ENCODE data around the gene OSBPL1A. TPM values are rescaled to one million over a fixed set of nuclear protein-coding genes. Genes with fewer than 3 reads are reported as not detected.

Gene OSBPL1A
- total RNA-seq, 6 experiments from 2014 or later: 6.2 to 16.3 (median 13.7) TPM

DNA sequence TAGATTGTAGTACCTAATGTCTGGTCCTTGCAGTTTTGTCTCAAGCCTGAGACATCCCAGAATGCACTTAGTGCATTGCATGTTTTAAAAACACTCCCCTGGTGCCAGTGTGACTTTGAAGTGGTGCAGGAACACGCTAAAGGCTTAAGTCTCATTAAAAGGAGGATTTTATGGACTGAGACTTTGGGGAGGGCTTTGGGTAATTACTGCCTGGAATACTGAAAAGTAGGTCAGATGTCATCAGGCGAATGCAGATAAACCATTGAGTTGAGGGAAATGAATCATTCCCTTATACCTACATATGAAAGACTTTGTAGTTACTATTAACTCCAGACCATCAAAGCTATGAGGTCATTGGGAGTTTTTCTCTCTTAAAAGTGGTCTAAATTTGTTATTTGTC, 3.0 kb upstream of the OSBPL1A start:
- peaks cover 22% of the 10 kb centered on the region for H3K4me1 Mint-ChIP-seq (ENCODE audit: low read depth)
- no peak overlapping the region for H3K27ac Mint-ChIP-seq
- peaks cover 2% of the 10 kb centered on the region for H3K27me3 Mint-ChIP-seq (ENCODE audit: insufficient read depth)
- no peaks in the 10 kb centered on the region for H3K9me3 Mint-ChIP-seq
- no peaks in the 10 kb centered on the region for H3K36me3 Mint-ChIP-seq (ENCODE audit: low read depth)
- TF ChIP-seq, protein P1, sequence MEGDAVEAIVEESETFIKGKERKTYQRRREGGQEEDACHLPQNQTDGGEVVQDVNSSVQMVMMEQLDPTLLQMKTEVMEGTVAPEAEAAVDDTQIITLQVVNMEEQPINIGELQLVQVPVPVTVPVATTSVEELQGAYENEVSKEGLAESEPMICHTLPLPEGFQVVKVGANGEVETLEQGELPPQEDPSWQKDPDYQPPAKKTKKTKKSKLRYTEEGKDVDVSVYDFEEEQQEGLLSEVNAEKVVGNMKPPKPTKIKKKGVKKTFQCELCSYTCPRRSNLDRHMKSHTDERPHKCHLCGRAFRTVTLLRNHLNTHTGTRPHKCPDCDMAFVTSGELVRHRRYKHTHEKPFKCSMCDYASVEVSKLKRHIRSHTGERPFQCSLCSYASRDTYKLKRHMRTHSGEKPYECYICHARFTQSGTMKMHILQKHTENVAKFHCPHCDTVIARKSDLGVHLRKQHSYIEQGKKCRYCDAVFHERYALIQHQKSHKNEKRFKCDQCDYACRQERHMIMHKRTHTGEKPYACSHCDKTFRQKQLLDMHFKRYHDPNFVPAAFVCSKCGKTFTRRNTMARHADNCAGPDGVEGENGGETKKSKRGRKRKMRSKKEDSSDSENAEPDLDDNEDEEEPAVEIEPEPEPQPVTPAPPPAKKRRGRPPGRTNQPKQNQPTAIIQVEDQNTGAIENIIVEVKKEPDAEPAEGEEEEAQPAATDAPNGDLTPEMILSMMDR (IDR thresholded peaks at IDR 0.05): no peak
- DNase-seq: no peak
- H3K4me3 Mint-ChIP-seq: no peak overlapping the region

- H3K4me3 Mint-ChIP-seq: peak overlapping the region; percentile 89
- no peaks in the 10 kb centered on the region; the same call in none of the 2 replicates for H3K27me3 Mint-ChIP-seq (ENCODE audit: insufficient read depth)
- peaks cover 30% of the 10 kb centered on the region for H3K4me1 Mint-ChIP-seq (ENCODE audit: low read depth)
- DNase-seq: no peak
- no peak overlapping the region for H3K27ac Mint-ChIP-seq
- TF ChIP-seq, protein P1 (IDR thresholded peaks at IDR 0.05): no peak
- H3K36me3 Mint-ChIP-seq (ENCODE audit: low read depth): no peaks in the 10 kb centered on the region
- no peaks in the 10 kb centered on the region for H3K9me3 Mint-ChIP-seq
These were observed 916 bp upstream of the OSBPL1A start for GRCh38 chr18:24398540-24398939.

GRCh38 chr18:24397131-24397693, 412 bp downstream of the OSBPL1A start:
- H3K36me3 Mint-ChIP-seq (ENCODE audit: low read depth): no peaks in the 10 kb centered on the region
- peak; percentile 49 for DNase-seq
- H3K9me3 Mint-ChIP-seq: no peaks in the 10 kb centered on the region
- H3K4me1 Mint-ChIP-seq (ENCODE audit: low read depth): peaks cover 30% of the 10 kb centered on the region
- H3K27ac Mint-ChIP-seq: peak overlapping the region; percentile 84
- H3K27me3 Mint-ChIP-seq (ENCODE audit: insufficient read depth): no peaks in the 10 kb centered on the region; the same call in none of the 2 replicates
- peak overlapping the region; percentile 89 for H3K4me3 Mint-ChIP-seq
- TF ChIP-seq, protein P1 (IDR thresholded peaks at IDR 0.05): no peak

GRCh38 chr18:24396082-24396633, 1.5 kb downstream of the OSBPL1A start:
- no peaks in the 10 kb centered on the region; the same call in 1 of the 2 replicates for H3K27me3 Mint-ChIP-seq (ENCODE audit: insufficient read depth)
- H3K27ac Mint-ChIP-seq: no peak overlapping the region
- no peaks in the 10 kb centered on the region for H3K9me3 Mint-ChIP-seq
- H3K4me1 Mint-ChIP-seq (ENCODE audit: low read depth): peaks cover 30% of the 10 kb centered on the region
- peak overlapping the region; percentile 50; the same call in 1 of the 2 replicates for H3K4me3 Mint-ChIP-seq
- TF ChIP-seq, protein P1 (IDR thresholded peaks at IDR 0.05): no peak
- no peak for DNase-seq
- no peaks in the 10 kb centered on the region for H3K36me3 Mint-ChIP-seq (ENCODE audit: low read depth)

GRCh38 chr18:24395049-24395795, 2.4 kb downstream of the OSBPL1A start:
- Mint-ChIP-seq H3K4me3 (peak overlapping the region; percentile 5; the same call in 1 of the 2 replicates), H3K4me1 (ENCODE audit: low read depth) (peaks cover 25% of the 10 kb centered on the region), H3K27me3 (ENCODE audit: insufficient read depth) (no peaks in the 10 kb centered on the region; the same call in none of the 2 replicates), H3K36me3 (ENCODE audit: low read depth) (no peaks in the 10 kb centered on the region), H3K27ac (no peak overlapping the region), H3K9me3 (no peaks in the 10 kb centered on the region)
- TF ChIP-seq, protein P1 (IDR thresholded peaks at IDR 0.05): no peak
- DNase-seq: no peak

Measured in HFFc6 (cell line).